ENCODE results near the gene MGAT4B.

The MGAT4B gene

GRCh38 chr5:179772351-179772750 is 34.3 kb downstream of the MGAT4B start:
- no peaks in the 10 kb centered on the region for H3K4me1 ChIP-seq (ENCODE audit: control insufficient read depth, insufficient read depth, low read length, poor library complexity, severe bottlenecking)
- H3K27ac ChIP-seq (ENCODE audit: insufficient read depth, low read length, poor library complexity, severe bottlenecking): no peak overlapping the region
- no peak for DNase-seq
- H3K36me3 ChIP-seq (ENCODE audit: control insufficient read depth, insufficient read depth, low read length): peaks cover 76% of the 10 kb centered on the region
- H3K9me3 ChIP-seq (ENCODE audit: control insufficient read depth, low read length): no peaks in the 10 kb centered on the region
- H3K4me3 ChIP-seq (ENCODE audit: insufficient read depth, low read depth, low read length, poor library complexity, severe bottlenecking): no peak overlapping the region
- H3K27me3 ChIP-seq (replicated peaks; ENCODE audit: control insufficient read depth, insufficient read depth, low read length, poor library complexity, severe bottlenecking): no peaks in the 10 kb centered on the region

DNA sequence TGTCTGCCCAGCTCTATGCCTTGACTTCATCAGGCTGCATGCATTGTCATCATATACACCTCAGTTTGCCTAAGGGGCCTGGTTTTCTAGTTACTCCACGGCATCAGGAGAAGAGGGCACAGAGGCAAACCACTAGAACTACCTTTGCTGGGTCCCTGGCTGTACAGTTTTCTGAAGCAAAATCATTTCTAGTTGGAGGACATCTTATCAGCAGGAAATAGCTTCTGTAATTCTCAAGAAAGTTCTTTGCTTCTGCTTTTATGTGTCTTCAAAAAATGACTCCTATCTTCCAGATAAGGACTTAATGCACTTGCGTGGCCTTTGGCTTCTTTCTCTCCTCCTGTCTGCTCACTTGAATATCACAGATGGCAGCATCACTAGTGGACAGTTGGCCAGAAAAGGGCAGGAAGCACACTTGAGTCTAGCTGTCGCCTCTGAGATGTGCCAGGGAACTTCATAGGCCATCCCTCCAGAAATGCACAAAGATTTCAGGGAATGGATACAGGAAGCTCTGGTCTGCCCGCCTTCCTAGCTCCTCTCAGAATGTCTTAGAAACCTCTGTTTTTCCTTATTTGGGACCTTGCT is 35.3 kb downstream of the MGAT4B start:
- H3K4me1 ChIP-seq (ENCODE audit: control insufficient read depth, insufficient read depth, low read length, poor library complexity, severe bottlenecking): no peaks in the 10 kb centered on the region
- H3K36me3 ChIP-seq (ENCODE audit: control insufficient read depth, insufficient read depth, low read length): peaks cover 77% of the 10 kb centered on the region
- H3K27ac ChIP-seq (ENCODE audit: insufficient read depth, low read length, poor library complexity, severe bottlenecking): no peak overlapping the region
- no peak for DNase-seq
- no peaks in the 10 kb centered on the region for H3K9me3 ChIP-seq (ENCODE audit: control insufficient read depth, low read length)
- H3K27me3 ChIP-seq (replicated peaks; ENCODE audit: control insufficient read depth, insufficient read depth, low read length, poor library complexity, severe bottlenecking): no peaks in the 10 kb centered on the region
- H3K4me3 ChIP-seq (ENCODE audit: insufficient read depth, low read depth, low read length, poor library complexity, severe bottlenecking): no peak overlapping the region

GRCh38 chr5:179769796-179770195 is 36.9 kb downstream of the MGAT4B start:
- Histone ChIP-seq H3K4me1 (ENCODE audit: control insufficient read depth, insufficient read depth, low read length, poor library complexity, severe bottlenecking) (no peaks in the 10 kb centered on the region), H3K36me3 (ENCODE audit: control insufficient read depth, insufficient read depth, low read length) (peaks cover 79% of the 10 kb centered on the region), H3K27me3 (replicated peaks; ENCODE audit: control insufficient read depth, insufficient read depth, low read length, poor library complexity, severe bottlenecking) (no peaks in the 10 kb centered on the region), H3K4me3 (ENCODE audit: insufficient read depth, low read depth, low read length, poor library complexity, severe bottlenecking) (no peak overlapping the region), H3K27ac (ENCODE audit: insufficient read depth, low read length, poor library complexity, severe bottlenecking) (no peak overlapping the region), H3K9me3 (ENCODE audit: control insufficient read depth, low read length) (no peaks in the 10 kb centered on the region)
- no peak for DNase-seq

DNA sequence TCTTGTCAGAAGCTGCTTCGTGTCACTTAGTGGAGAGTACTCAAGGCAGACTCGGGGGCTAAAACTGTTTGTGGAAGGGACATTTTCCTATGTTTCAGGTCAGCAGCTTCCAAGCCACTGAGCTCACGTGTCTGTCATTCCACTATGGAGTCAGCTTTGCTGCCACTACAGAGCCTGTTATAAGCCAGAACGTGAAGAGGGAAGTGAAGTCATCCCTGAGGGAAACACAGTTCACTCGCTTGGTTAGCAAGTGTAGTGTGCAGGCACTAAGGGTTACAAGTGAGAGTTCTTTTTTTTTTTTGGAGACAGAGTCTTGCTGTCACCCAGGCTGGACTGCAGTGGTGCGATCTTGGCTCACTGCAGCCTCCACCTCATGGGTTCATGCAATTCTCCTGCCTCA is 37.4 kb downstream of the MGAT4B start:
- Histone ChIP-seq H3K4me3 (ENCODE audit: insufficient read depth, low read depth, low read length, poor library complexity, severe bottlenecking) (no peak overlapping the region), H3K27me3 (replicated peaks; ENCODE audit: control insufficient read depth, insufficient read depth, low read length, poor library complexity, severe bottlenecking) (no peaks in the 10 kb centered on the region), H3K36me3 (ENCODE audit: control insufficient read depth, insufficient read depth, low read length) (peaks cover 74% of the 10 kb centered on the region), H3K9me3 (ENCODE audit: control insufficient read depth, low read length) (no peaks in the 10 kb centered on the region), H3K4me1 (ENCODE audit: control insufficient read depth, insufficient read depth, low read length, poor library complexity, severe bottlenecking) (no peaks in the 10 kb centered on the region), H3K27ac (ENCODE audit: insufficient read depth, low read length, poor library complexity, severe bottlenecking) (no peak overlapping the region)
- DNase-seq: no peak

GRCh38 chr5:179768326-179769085 is 38.2 kb downstream of the MGAT4B start:
- no peak for DNase-seq
- Histone ChIP-seq H3K27me3 (replicated peaks; ENCODE audit: control insufficient read depth, insufficient read depth, low read length, poor library complexity, severe bottlenecking) (no peaks in the 10 kb centered on the region), H3K36me3 (ENCODE audit: control insufficient read depth, insufficient read depth, low read length) (peaks cover 67% of the 10 kb centered on the region), H3K4me1 (ENCODE audit: control insufficient read depth, insufficient read depth, low read length, poor library complexity, severe bottlenecking) (no peaks in the 10 kb centered on the region), H3K9me3 (ENCODE audit: control insufficient read depth, low read length) (no peaks in the 10 kb centered on the region), H3K27ac (ENCODE audit: insufficient read depth, low read length, poor library complexity, severe bottlenecking) (no peak overlapping the region), H3K4me3 (ENCODE audit: insufficient read depth, low read depth, low read length, poor library complexity, severe bottlenecking) (no peak overlapping the region)

- H3K27me3 ChIP-seq (replicated peaks; ENCODE audit: control insufficient read depth, insufficient read depth, low read length, poor library complexity, severe bottlenecking): no peaks in the 10 kb centered on the region
- H3K4me3 ChIP-seq (ENCODE audit: insufficient read depth, low read depth, low read length, poor library complexity, severe bottlenecking): no peak overlapping the region
- H3K9me3 ChIP-seq (ENCODE audit: control insufficient read depth, low read length): no peaks in the 10 kb centered on the region
- DNase-seq: no peak
- no peak overlapping the region for H3K27ac ChIP-seq (ENCODE audit: insufficient read depth, low read length, poor library complexity, severe bottlenecking)
- H3K36me3 ChIP-seq (ENCODE audit: control insufficient read depth, insufficient read depth, low read length): peaks cover 59% of the 10 kb centered on the region
- no peaks in the 10 kb centered on the region for H3K4me1 ChIP-seq (ENCODE audit: control insufficient read depth, insufficient read depth, low read length, poor library complexity, severe bottlenecking)
Observed at GRCh38 chr5:179767496-179768100, 39.1 kb downstream of the MGAT4B start.

- no peak overlapping the region for H3K4me3 ChIP-seq (ENCODE audit: insufficient read depth, low read depth, low read length, poor library complexity, severe bottlenecking)
- peaks cover 4% of the 10 kb centered on the region for H3K4me1 ChIP-seq (ENCODE audit: control insufficient read depth, insufficient read depth, low read length, poor library complexity, severe bottlenecking)
- no peaks in the 10 kb centered on the region for H3K27me3 ChIP-seq (replicated peaks; ENCODE audit: control insufficient read depth, insufficient read depth, low read length, poor library complexity, severe bottlenecking)
- DNase-seq: no peak
- no peak overlapping the region for H3K27ac ChIP-seq (ENCODE audit: insufficient read depth, low read length, poor library complexity, severe bottlenecking)
- no peaks in the 10 kb centered on the region for H3K9me3 ChIP-seq (ENCODE audit: control insufficient read depth, low read length)
- H3K36me3 ChIP-seq (ENCODE audit: control insufficient read depth, insufficient read depth, low read length): peaks cover 54% of the 10 kb centered on the region
Observed at GRCh38 chr5:179766726-179767455, 39.8 kb downstream of the MGAT4B start.

DNA sequence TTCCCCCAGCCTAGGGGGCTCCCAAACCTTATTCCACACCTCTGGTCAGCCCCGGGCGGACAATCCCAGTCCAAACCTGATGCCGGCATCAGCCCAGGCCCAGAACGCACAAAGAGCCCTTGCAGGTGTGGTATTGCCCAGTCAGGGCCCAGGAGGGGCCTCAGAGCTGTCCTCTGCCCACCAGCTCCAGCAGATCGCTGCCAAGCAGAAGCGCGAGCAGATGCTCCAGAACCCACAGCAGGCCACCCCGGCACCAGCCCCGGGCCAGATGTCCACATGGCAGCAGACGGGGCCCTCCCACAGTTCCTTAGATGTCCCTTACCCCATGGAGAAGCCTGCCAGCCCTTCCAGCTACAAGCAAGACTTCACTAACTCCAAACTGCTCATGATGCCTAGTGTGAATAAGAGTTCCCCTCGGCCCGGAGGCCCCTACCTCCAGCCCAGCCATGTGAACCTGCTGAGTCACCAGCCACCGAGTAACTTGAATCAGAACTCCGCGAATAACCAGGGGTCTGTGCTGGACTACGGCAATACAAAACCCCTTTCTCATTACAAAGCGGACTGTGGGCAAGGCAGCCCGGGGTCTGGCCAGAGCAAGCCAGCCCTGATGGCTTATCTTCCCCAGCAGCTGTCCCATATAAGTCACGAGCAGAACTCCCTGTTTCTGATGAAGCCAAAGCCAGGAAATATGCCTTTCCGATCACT is 40.5 kb downstream of the MGAT4B start:
- Histone ChIP-seq H3K36me3 (ENCODE audit: control insufficient read depth, insufficient read depth, low read length) (peaks cover 50% of the 10 kb centered on the region), H3K4me3 (ENCODE audit: insufficient read depth, low read depth, low read length, poor library complexity, severe bottlenecking) (no peak overlapping the region), H3K27me3 (replicated peaks; ENCODE audit: control insufficient read depth, insufficient read depth, low read length, poor library complexity, severe bottlenecking) (no peaks in the 10 kb centered on the region), H3K4me1 (ENCODE audit: control insufficient read depth, insufficient read depth, low read length, poor library complexity, severe bottlenecking) (peaks cover 7% of the 10 kb centered on the region), H3K27ac (ENCODE audit: insufficient read depth, low read length, poor library complexity, severe bottlenecking) (no peak overlapping the region), H3K9me3 (ENCODE audit: control insufficient read depth, low read length) (no peaks in the 10 kb centered on the region)
- no peak for DNase-seq

- no peak for DNase-seq
- Histone ChIP-seq H3K4me1 (ENCODE audit: control insufficient read depth, insufficient read depth, low read length, poor library complexity, severe bottlenecking) (peaks cover 7% of the 10 kb centered on the region), H3K36me3 (ENCODE audit: control insufficient read depth, insufficient read depth, low read length) (peaks cover 42% of the 10 kb centered on the region), H3K27me3 (replicated peaks; ENCODE audit: control insufficient read depth, insufficient read depth, low read length, poor library complexity, severe bottlenecking) (no peaks in the 10 kb centered on the region), H3K27ac (ENCODE audit: insufficient read depth, low read length, poor library complexity, severe bottlenecking) (no peak overlapping the region), H3K9me3 (ENCODE audit: control insufficient read depth, low read length) (no peaks in the 10 kb centered on the region), H3K4me3 (ENCODE audit: insufficient read depth, low read depth, low read length, poor library complexity, severe bottlenecking) (no peak overlapping the region)
Observed at GRCh38 chr5:179765400-179765799, 41.3 kb downstream of the MGAT4B start.
